SK-N-SH (cell line): ENCODE measurements around the gene UTP4. TPM values are rescaled to one million over a fixed set of nuclear protein-coding genes. Genes with fewer than 3 reads are reported as not detected.
A peak's percentile ranks its signal among the peaks of the same experiment; 100 is the strongest.

Source experiments
- CTCF ChIA-PET: fragments of 300-600, 350-600 bp; formaldehyde crosslinking; extraction: SDS; loops from one replicate; lab custom pipeline; 2021; lab: Yijun Ruan, JAX
- POLR2A ChIA-PET: fragments of 350-600 bp; sonication (Branson Sonifier 250); formaldehyde crosslinking; extraction: SDS; loops from one replicate; lab custom pipeline; 2020; ENCODE audit warnings: antibody characterized with exemption, inconsistent platforms; lab: Yijun Ruan, JAX
- DNase-seq: peaks from one replicate; pipeline ENCODE4 v3.0.0; 2012
- H2AFZ ChIP-seq: fragments of 200-600 bp; sonication (generic); 2 replicates; pipeline ENCODE4 v1.8.1; 2016; ENCODE audit warnings: antibody characterized with exemption, mild to moderate bottlenecking, low read depth
- H3F3A ChIP-seq: fragments of 200-600 bp; sonication (generic); replicated peaks from 2 replicates; pipeline ENCODE3; 2016; ENCODE audit warnings: antibody characterized with exemption, mild to moderate bottlenecking; ENCODE audit not compliant: insufficient read depth
- H3K27ac ChIP-seq, 2 experiments: fragments of 200-500 bp in 1 of 2; fragments of 200-600 bp in 1 of 2; sonication (Bioruptor generic) in 1 of 2; sonication (generic), shearing (Covaris generic) in 1 of 2; 2 replicates each; pipeline versions ENCODE4 v1.5.1 to v1.6.1; 2014 to 2016; ENCODE audit warnings: low read depth in 2 of 2, inconsistent platforms in 1 of 2, low read length in 1 of 2, mild to moderate bottlenecking in 1 of 2, mixed read lengths in 1 of 2
- H3K27me3 ChIP-seq: fragments of 200-600 bp; sonication (generic), shearing (Covaris generic); 2 replicates; pipeline ENCODE4 v1.6.1; 2016; ENCODE audit warnings: mixed run types; ENCODE audit not compliant: insufficient read depth
- H3K36me3 ChIP-seq, 2 experiments: fragments of 200-500 bp in 1 of 2; fragments of 200-600 bp in 1 of 2; sonication (Bioruptor generic) in 1 of 2; sonication (generic) in 1 of 2; replicated peaks in 1 of 2; 2 replicates each; pipeline versions ENCODE3 to v1.5.1; 2014 to 2016; ENCODE audit warnings: low read length in 1 of 2, mild to moderate bottlenecking in 1 of 2; ENCODE audit not compliant: insufficient read depth in 2 of 2, control insufficient read depth in 1 of 2
- H3K4me1 ChIP-seq, 2 experiments: fragments of 200-500 bp in 1 of 2; fragments of 200-600 bp in 1 of 2; sonication (Bioruptor generic) in 1 of 2; sonication (generic), shearing (Covaris generic) in 1 of 2; 2 replicates each; pipeline versions ENCODE4 v1.5.1 to v1.6.1; 2014 to 2016; ENCODE audit warnings: low read depth in 1 of 2, low read length in 1 of 2, mixed run types in 1 of 2; ENCODE audit not compliant: insufficient read depth in 2 of 2, control insufficient read depth in 1 of 2
- H3K4me2 ChIP-seq: fragments of 200-600 bp; sonication (generic), shearing (Covaris generic); 2 replicates; pipeline ENCODE4 v1.6.1; 2017; ENCODE audit warnings: mixed run types
- H3K4me3 ChIP-seq, 2 experiments: fragments of 200-500 bp in 1 of 2; fragments of 200-600 bp in 1 of 2; sonication (Bioruptor generic) in 1 of 2; sonication (generic), shearing (Covaris generic) in 1 of 2; 2 replicates each; pipeline versions ENCODE4 v1.5.1 to v1.8.1; 2014 to 2016; ENCODE audit warnings: low read depth in 2 of 2, inconsistent platforms in 1 of 2, low read length in 1 of 2, mild to moderate bottlenecking in 1 of 2, mixed read lengths in 1 of 2, moderate library complexity in 1 of 2
- H3K79me2 ChIP-seq: fragments of 200-600 bp; sonication (generic); 2 replicates; pipeline ENCODE4 v1.8.1; 2017; ENCODE audit warnings: mild to moderate bottlenecking; ENCODE audit not compliant: insufficient read depth
- H3K9ac ChIP-seq: fragments of 200-600 bp; sonication (generic); 2 replicates; pipeline ENCODE4 v1.6.1; 2017; ENCODE audit warnings: mixed run types
- H3K9me2 ChIP-seq: fragments of 200-600 bp; sonication (generic); 2 replicates; pipeline ENCODE4 v1.6.1; 2017; ENCODE audit warnings: mixed run types
- H3K9me3 ChIP-seq: fragments of 200-600 bp; sonication (generic); 2 replicates; pipeline ENCODE4 v1.6.1; 2017; ENCODE audit warnings: mixed run types, mild to moderate bottlenecking, moderate library complexity
- H4K20me1 ChIP-seq: fragments of 200-600 bp; sonication (generic); 2 replicates; pipeline ENCODE4 v1.6.1; 2017; ENCODE audit warnings: mild to moderate bottlenecking, mixed run types; ENCODE audit not compliant: insufficient read depth
- ELF1 ChIP-seq: IDR thresholded peaks from 2 replicates; pipeline ENCODE4 v1.4.0; 2012
- EZH2phosphoT487 ChIP-seq: fragments of 200-600 bp; sonication (generic); IDR thresholded peaks from 2 replicates; pipeline ENCODE4 v1.6.1; 2017; ENCODE audit warnings: low read depth, mixed run types, mild to moderate bottlenecking, antibody characterized with exemption, moderate library complexity, borderline replicate concordance
- FOSL2 ChIP-seq: IDR thresholded peaks from 2 replicates; pipeline ENCODE4 v1.4.0; 2012; ENCODE audit warnings: low read depth, mild to moderate bottlenecking, moderate library complexity, borderline replicate concordance
- FOXJ3 ChIP-seq: sonication (generic); formaldehyde crosslinking; IDR thresholded peaks from 2 replicates; pipeline ENCODE4 v1.5.1; 2020; ENCODE audit warnings: mild to moderate bottlenecking, missing genetic modification reagents
- GATA2 ChIP-seq: sonication (generic); formaldehyde crosslinking; IDR thresholded peaks from 2 replicates; pipeline ENCODE4 v1.5.0; 2020; ENCODE audit warnings: mild to moderate bottlenecking, missing genetic modification reagents
- NRF1 ChIP-seq: IDR thresholded peaks from 2 replicates; pipeline ENCODE4 v1.6.1; 2012; ENCODE audit warnings: low read depth, mild to moderate bottlenecking, low read length
- POLR2AphosphoS5 ChIP-seq: IDR thresholded peaks from 2 replicates; pipeline ENCODE4 v1.6.1; 2012; ENCODE audit warnings: low read depth, low read length
- SMC3 ChIP-seq: IDR thresholded peaks from 2 replicates; pipeline ENCODE4 v1.6.1; 2012; ENCODE audit warnings: low read depth, low read length, improper control_type of control experiment
- WGBS: methylation state at CpG from one replicate; pipeline ENCODE4 v1.1.6; 2017; ENCODE audit warnings: low lambda C conversion rate; 5-methylcytosine and 5-hydroxymethylcytosine counted together
- polyA plus RNA-seq, 3 experiments: library from polyadenylated mRNA; depleted of rRNA; stranded (reverse); fragments of >200 nt; gene quantifications; 2 replicates each; pipeline ENCODE4 v1.2.3, GENCODE V29; 2012
- TF ChIP-seq, protein P1 (sequence below): IDR thresholded peaks from 2 replicates; pipeline ENCODE4 v1.4.0; 2012; ENCODE audit warnings: low read depth, borderline replicate concordance

UTP4 gene
- polyA plus RNA-seq, 1 of the 3 experiments (the other 2 are of a cell fraction) = 66.5 TPM

DNA sequence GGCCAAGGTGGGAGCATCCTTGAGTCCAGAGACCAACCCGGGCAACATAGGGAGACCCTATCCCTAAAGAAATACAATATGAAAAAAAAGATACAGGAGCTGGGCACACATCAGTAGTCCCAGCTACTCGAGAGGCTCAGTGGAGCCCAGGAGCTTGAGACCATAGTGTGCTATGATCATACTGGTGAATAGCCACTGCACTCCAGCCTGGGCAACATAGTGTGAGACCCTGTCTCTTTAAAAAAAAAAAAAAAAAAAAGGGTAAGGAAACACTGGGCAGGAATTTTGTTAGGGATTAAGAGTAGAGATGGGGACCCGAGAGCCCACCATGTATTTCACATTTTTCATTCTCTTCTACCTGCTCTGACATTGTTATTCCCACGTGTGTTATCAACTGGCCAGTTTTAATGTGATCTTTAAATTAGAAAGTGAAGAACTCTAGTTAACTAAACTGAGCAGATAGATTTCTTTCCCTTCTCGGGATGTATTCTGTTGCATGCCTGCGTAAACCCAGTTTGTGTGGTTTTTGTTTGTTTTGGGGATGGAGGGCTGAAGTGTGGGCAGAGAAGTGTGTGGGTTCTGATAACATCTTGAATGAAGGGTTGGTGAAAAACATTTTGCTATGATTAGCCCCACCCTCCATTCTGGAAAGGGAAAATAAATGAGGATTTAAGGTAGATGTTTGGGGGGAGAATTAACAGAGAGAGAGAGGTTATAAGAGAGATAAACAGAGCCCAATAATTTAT is 37.3 kb downstream of the UTP4 start:
- POLR2A ChIA-PET = no interaction called here
- Histone ChIP-seq H3K27ac (no peak overlapping the region), H3K9me3 (no peaks in the 10 kb centered on the region), H3F3A (peaks cover 45% of the 10 kb centered on the region), H3K4me1 (peaks cover 2 to 32% of the 10 kb centered on the region in 2 experiments; a peak in 3 of 4 replicates), H3K79me2 (no peaks in the 10 kb centered on the region), H3K4me2 (no peak overlapping the region), H3K4me3 (no peak overlapping the region), H3K36me3 (peaks cover 31 to 44% of the 10 kb centered on the region in 2 experiments), H3K9ac (no peak overlapping the region), H4K20me1 (peaks cover 11% of the 10 kb centered on the region; the same call in 1 of the 2 replicates), H3K27me3 (no peaks in the 10 kb centered on the region), H2AFZ (no peak overlapping the region), H3K9me2 (no peaks in the 10 kb centered on the region)
- TF ChIP-seq ELF1 (no peak), POLR2AphosphoS5 (no peak), FOXJ3 (CRISPR knock-in tag) (no peak)
- TF ChIP-seq, protein P1, sequence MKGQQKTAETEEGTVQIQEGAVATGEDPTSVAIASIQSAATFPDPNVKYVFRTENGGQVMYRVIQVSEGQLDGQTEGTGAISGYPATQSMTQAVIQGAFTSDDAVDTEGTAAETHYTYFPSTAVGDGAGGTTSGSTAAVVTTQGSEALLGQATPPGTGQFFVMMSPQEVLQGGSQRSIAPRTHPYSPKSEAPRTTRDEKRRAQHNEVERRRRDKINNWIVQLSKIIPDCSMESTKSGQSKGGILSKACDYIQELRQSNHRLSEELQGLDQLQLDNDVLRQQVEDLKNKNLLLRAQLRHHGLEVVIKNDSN = no peak
- 93% methylated on average over 6 of the region's 6 CpGs for WGBS
- DNase-seq = no peak
- CTCF ChIA-PET = interaction anchor here (1.1 to 2.0 kb wide), 4 partner anchors 10 to 45 kb away, joined by 3 to 6 read pairs (median 4); no protein-coding TSS in a partner anchor

DNA sequence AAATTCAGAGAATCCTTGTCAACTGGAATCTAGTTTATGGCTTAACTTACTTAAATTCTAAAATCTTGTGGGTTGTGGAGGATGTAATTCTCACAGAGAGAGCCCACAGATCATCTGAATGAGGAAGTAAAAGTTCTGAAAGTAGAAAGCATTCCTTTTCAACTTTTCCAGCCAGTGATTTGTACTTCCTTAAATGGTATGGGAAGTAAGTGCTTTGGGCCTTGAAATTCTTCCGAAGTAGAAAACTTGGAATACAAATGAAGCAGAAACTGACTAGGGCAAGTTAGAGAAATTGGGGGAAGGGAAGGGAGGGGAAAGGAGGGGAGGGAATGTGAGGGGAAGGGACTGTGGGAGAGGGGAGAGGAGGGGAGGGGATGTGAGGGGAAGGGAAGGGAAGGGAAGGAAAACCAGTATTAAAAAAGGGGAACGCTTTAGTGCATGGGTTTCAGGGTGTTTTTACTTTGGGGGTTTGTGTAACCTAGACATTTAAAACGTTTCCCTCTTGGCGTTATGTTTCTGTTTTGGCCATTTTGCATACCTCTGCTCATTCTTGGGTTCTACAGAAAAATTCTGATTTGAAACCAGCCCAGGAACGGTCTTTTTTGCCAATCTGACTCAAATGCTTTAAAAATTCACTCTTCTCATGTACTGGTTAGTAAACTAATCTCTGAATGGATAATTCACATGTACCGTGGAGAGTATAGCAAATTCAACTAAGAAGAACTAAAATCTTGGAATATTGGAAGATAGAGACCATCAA is 39.1 kb downstream of the UTP4 start:
- no peak overlapping the region for H2AFZ ChIP-seq
- H3K27ac ChIP-seq = peak overlapping the region in 1 of 2 experiments; percentile 10; a peak in 1 of 4 replicates
- CTCF ChIA-PET = no interaction called here
- H3K27me3 ChIP-seq = no peaks in the 10 kb centered on the region
- no peak overlapping the region for H3K4me3 ChIP-seq
- no peaks in the 10 kb centered on the region for H3K9me2 ChIP-seq
- POLR2A ChIA-PET = interaction anchor here (1.0 kb wide), 1 partner anchor 8 kb away, joined by 3 read pairs; no protein-coding TSS in a partner anchor
- H3K4me1 ChIP-seq = peaks cover 0 to 19% of the 10 kb centered on the region in 2 experiments; a peak in 3 of 4 replicates
- WGBS = 90% methylated on average over 6 of the region's 6 CpGs
- no peak overlapping the region for H3K4me2 ChIP-seq
- H3F3A ChIP-seq = peaks cover 32% of the 10 kb centered on the region
- no peak for TF ChIP-seq POLR2AphosphoS5
- TF ChIP-seq, all 33 proteins: peak for 0
- peaks cover 9% of the 10 kb centered on the region; the same call in 1 of the 2 replicates for H4K20me1 ChIP-seq
- no peaks in the 10 kb centered on the region for H3K9me3 ChIP-seq
- no peak overlapping the region for H3K9ac ChIP-seq
- H3K79me2 ChIP-seq = no peaks in the 10 kb centered on the region
- peaks cover 17 to 44% of the 10 kb centered on the region in 2 experiments for H3K36me3 ChIP-seq
- no peak for DNase-seq

GRCh38 chr16:69176033-69176800 is 43.8 kb downstream of the UTP4 start:
- no peaks in the 10 kb centered on the region for H3K27me3 ChIP-seq
- no peaks in the 10 kb centered on the region for H3K9me2 ChIP-seq
- peaks cover 26% of the 10 kb centered on the region for H3F3A ChIP-seq
- no peak for DNase-seq
- no peaks in the 10 kb centered on the region for H3K79me2 ChIP-seq
- no peak overlapping the region for H3K9ac ChIP-seq
- TF ChIP-seq GATA2 = no peak
- TF ChIP-seq SMC3 = no peak
- peak; percentile 32; the same call in 1 of the 2 replicates for TF ChIP-seq FOSL2
- no peak for TF ChIP-seq NRF1
- no peak for TF ChIP-seq EZH2phosphoT487
- H3K9me3 ChIP-seq = no peaks in the 10 kb centered on the region
- H3K36me3 ChIP-seq = peaks cover 0 to 7% of the 10 kb centered on the region in 2 experiments
- no peaks in the 10 kb centered on the region for H4K20me1 ChIP-seq
- H3K4me3 ChIP-seq = no peak overlapping the region
- WGBS = 95% methylated on average over 4 of the region's 4 CpGs
- peak overlapping the region in 1 of 2 experiments; percentile 35; a peak in 1 of 4 replicates for H3K27ac ChIP-seq
- H2AFZ ChIP-seq = no peak overlapping the region
- H3K4me2 ChIP-seq = no peak overlapping the region
- peaks cover 10 to 19% of the 10 kb centered on the region in 2 experiments; a peak in 3 of 4 replicates for H3K4me1 ChIP-seq
- ChIA-PET CTCF (interaction anchor here (2.4 kb wide), 1 partner anchor 26 kb away, joined by 9 read pairs; no protein-coding TSS in a partner anchor), POLR2A (no interaction called here)
